ENCODE data around the gene ENTREP3. TPM values are rescaled to one million over a fixed set of nuclear protein-coding genes. Genes with fewer than 3 reads are reported as not detected.

Gene ENTREP3
- total and polyA plus RNA-seq, 9 donors: 9.3 to 22.4 (median 19.4) TPM

- Histone ChIP-seq H3K4me1 (ENCODE audit: insufficient read depth) (no peaks in the 10 kb centered on the region), H3K27ac (no peak overlapping the region), H3K36me3 (no peaks in the 10 kb centered on the region), H3K4me3 (no peak overlapping the region), H3K9me3 (no peaks in the 10 kb centered on the region), H3K27me3 (no peaks in the 10 kb centered on the region)
- no peak for DNase-seq
- TF ChIP-seq CTCF (IDR thresholded peaks at IDR 0.05) (no peak), EP300 (IDR thresholded peaks at IDR 0.05) (no peak), POLR2A (IDR thresholded peaks at IDR 0.05) (no peak)
- intact Hi-C loops (cut with DNase I): no loop called here
- 84 to 90% (median 87%) methylated on average over 18 of the region's 18 CpGs for WGBS, 3 donors
Measured at GRCh38 chr1:155285631-155286044, 30.4 kb upstream of the ENTREP3 start.

- TF ChIP-seq EP300 (IDR thresholded peaks at IDR 0.05) (no peak), CTCF (IDR thresholded peaks at IDR 0.05) (no peak), POLR2A (IDR thresholded peaks at IDR 0.05) (no peak)
- no peak overlapping the region for H3K27ac ChIP-seq
- no peak for DNase-seq
- no peaks in the 10 kb centered on the region for H3K4me1 ChIP-seq (ENCODE audit: insufficient read depth)
- H3K36me3 ChIP-seq: no peaks in the 10 kb centered on the region
- H3K27me3 ChIP-seq: no peaks in the 10 kb centered on the region
- 89 to 92% (median 90%) methylated on average over 14 of the region's 14 CpGs for WGBS, 3 donors
- H3K4me3 ChIP-seq: no peak overlapping the region
- intact Hi-C loops (cut with DNase I): no loop called here
- no peaks in the 10 kb centered on the region for H3K9me3 ChIP-seq
Measured at GRCh38 chr1:155285063-155285462, 29.8 kb upstream of the ENTREP3 start.

GRCh38 chr1:155284476-155284875, 29.2 kb upstream of the ENTREP3 start:
- WGBS, 3 donors: 87 to 94% (median 88%) methylated on average over 12 of the region's 12 CpGs
- DNase-seq: no peak
- Histone ChIP-seq H3K36me3 (no peaks in the 10 kb centered on the region), H3K27me3 (no peaks in the 10 kb centered on the region), H3K4me1 (ENCODE audit: insufficient read depth) (no peaks in the 10 kb centered on the region), H3K4me3 (no peak overlapping the region), H3K27ac (no peak overlapping the region), H3K9me3 (no peaks in the 10 kb centered on the region)
- TF ChIP-seq POLR2A (IDR thresholded peaks at IDR 0.05) (no peak), CTCF (IDR thresholded peaks at IDR 0.05) (no peak), EP300 (IDR thresholded peaks at IDR 0.05) (no peak)
- intact Hi-C loops (cut with DNase I): loop anchor here in 1 of 4 donors (5.0 kb wide), 1 partner anchor 33 kb away; no protein-coding TSS in a partner anchor

GRCh38 chr1:155282488-155283091, 27.3 kb upstream of the ENTREP3 start:
- Histone ChIP-seq H3K36me3 (no peaks in the 10 kb centered on the region), H3K27ac (no peak overlapping the region), H3K27me3 (no peaks in the 10 kb centered on the region), H3K4me1 (ENCODE audit: insufficient read depth) (peaks cover 4% of the 10 kb centered on the region), H3K9me3 (no peaks in the 10 kb centered on the region), H3K4me3 (no peak overlapping the region)
- WGBS, 3 donors: 91 to 96% (median 95%) methylated on average over 29 of the region's 29 CpGs
- TF ChIP-seq POLR2A (IDR thresholded peaks at IDR 0.05) (no peak), EP300 (IDR thresholded peaks at IDR 0.05) (no peak), CTCF (IDR thresholded peaks at IDR 0.05) (no peak)
- intact Hi-C loops (cut with DNase I): loop anchor here in 1 of 4 donors (5.0 kb wide), 1 partner anchor 35 kb away; no protein-coding TSS in a partner anchor
- no peak for DNase-seq

Measured in ovary (tissue), 9 donors.